Stimulated activated CD8-positive, alpha-beta memory T cell treated with anti-CD3 and anti-CD28 coated beads, Interleukin-12 subunit alpha, Interleukin-12 subunit beta, amount 100 ng/mL, for 24 hours (primary cell): ENCODE results near the gene PANX2.

Experiments used
- DNase-seq: peaks from one replicate; pipeline ENCODE4 v3.0.0-alpha.2; 2020; ENCODE audit errors: extremely low read depth

Gene PANX2

DNA sequence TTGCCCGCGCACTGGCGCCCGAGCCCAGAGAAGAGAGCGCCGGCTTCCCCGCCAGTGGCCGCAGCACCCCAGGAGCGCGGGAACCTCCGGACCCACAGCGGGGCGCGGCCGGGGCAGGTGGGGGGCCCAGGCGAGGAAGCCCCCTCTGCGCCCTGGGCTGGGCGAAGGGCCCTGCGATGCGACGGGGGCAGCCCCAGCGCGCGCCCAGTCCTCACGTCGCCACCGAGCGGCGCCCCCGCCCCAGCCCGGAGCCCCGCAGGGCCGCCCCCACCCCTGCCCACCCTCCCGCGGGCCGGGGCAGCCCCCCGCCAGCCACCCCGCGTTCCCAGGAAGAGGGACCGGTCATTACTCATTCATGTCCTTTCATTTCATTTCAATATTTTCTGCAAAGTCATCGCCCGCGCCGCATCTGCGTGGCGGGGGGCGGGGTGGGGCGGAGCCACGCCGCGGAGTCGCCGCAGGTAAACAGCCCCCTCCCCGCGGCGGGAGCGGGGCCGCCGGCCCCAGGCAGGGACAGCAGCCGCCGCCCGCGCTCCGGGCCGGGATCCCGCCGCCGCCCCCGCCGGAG is 673 bp upstream of the PANX2 start:
- DNase-seq = no peak

GRCh38 chr22:50171319-50171964 is 911 bp downstream of the PANX2 start:
- DNase-seq = no peak

- DNase-seq = no peak
Observed at GRCh38 chr22:50171965-50172421, 1.5 kb downstream of the PANX2 start.

GRCh38 chr22:50173311-50173982 is 2.9 kb downstream of the PANX2 start:
- no peak for DNase-seq

DNA sequence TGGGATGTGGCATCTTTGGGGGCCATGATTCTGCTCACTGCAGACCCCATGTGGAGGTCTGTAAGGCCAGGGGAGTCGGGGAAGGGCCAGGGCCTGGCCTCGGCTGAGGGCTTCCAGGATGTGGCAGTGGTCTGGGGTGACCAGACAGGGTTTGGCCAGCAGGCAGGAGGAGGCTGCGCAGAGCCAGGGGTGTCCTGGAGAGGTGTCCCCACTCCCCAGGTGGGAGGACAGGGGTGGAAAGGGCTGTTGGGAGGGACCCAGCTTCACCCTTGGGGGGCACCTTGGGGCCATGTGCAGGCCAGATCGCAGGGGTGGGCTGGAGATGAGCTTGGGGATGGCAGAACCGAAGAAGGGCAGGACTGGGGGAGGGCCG is 3.4 kb downstream of the PANX2 start:
- no peak for DNase-seq

DNA sequence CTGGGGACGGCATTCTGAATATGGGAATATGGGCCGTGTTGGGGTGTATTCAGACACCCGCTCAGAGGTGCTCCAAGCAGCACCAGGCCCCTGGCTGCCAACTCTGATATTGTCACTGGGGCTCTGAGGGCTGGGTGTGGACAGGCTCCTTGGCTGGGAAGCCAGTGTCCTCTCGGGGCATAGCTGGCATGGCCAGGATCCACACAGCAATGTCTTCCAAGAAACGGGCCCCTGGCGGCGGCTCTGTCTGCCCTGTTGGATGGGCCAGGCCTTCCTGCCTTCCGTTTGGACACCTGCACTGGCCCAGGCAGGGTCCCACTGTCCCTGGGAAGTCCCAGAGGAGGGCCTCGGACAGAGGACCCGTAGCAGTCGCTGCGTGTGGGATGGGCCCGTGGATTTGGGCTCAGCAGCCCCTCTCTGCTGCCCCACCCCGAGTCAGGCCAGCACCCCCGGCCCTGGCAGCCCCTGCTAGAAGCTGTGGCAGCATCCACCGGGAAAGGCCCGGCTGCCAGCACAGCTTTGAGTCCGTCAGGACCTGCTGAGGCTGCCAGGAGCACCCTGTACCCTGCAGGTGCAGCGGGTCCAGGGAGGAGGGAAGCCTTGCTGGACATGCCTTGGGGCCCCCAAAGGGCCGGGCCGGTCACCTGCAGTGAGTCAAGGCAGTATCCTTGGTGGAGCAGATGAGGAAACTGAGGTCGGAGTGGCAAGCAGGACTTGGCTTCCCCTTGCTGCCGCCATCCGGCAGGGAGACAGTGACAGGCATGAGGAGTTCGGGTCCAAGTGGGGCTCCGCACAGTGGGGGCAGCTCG is 4.1 kb downstream of the PANX2 start:
- DNase-seq = no peak

- no peak for DNase-seq
Observed at GRCh38 chr22:50175191-50175461, 4.6 kb downstream of the PANX2 start.

GRCh38 chr22:50175921-50176849 is 5.7 kb downstream of the PANX2 start:
- DNase-seq = no peak

GRCh38 chr22:50176850-50177536 is 6.5 kb downstream of the PANX2 start:
- DNase-seq = no peak

GRCh38 chr22:50177537-50178470 is 7.3 kb downstream of the PANX2 start:
- no peak for DNase-seq

GRCh38 chr22:50178471-50178864 is 7.9 kb downstream of the PANX2 start:
- DNase-seq = no peak

GRCh38 chr22:50178871-50179869 is 8.6 kb downstream of the PANX2 start:
- DNase-seq = no peak

GRCh38 chr22:50179937-50180726 is 9.6 kb downstream of the PANX2 start:
- no peak for DNase-seq

GRCh38 chr22:50180727-50181521 is 10.4 kb downstream of the PANX2 start:
- no peak for DNase-seq

- DNase-seq = no peak
Observed at GRCh38 chr22:50182176-50183081, 11.9 kb downstream of the PANX2 start.
